HG03469 (cell line): ENCODE data around the gene CTDSPL2.
"Not testable (repeated sequence)": the region's sequence is repeated elsewhere in the genome, so short reads cannot be mapped to it uniquely, and the experiment has no call there.

Experiments
- ATAC-seq: cut with Tn5 transposase; IDR thresholded peaks from one replicate; pipeline ENCODE4 v1.9.1; 2021; ENCODE audit warnings: mild to moderate bottlenecking, moderate library complexity, moderate number of reproducible peaks; ENCODE audit not compliant: unreplicated experiment

The CTDSPL2 gene

DNA sequence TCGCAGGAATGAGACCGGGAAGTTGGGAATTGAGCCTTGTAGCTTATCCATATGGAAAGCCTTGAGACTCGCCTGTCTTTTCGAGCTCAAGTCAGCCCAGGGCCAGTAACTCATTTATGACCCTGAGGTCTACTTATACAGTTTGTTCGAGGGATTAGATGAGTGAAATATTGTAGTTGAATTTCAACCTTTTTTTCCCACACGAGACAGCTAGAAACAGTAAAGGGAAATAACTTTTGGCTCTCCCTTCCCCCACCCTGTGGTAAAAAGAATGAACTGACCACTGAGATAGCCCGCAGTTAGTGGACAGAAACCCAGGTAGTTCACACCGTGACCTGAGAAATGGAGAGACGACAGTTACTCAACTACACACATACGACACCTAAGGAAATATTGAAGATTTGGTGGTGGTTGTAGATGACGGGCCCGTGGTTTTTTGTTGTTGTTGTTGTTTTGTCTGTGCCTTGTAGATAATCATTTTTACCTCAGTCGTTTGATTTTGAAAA, 110.4 kb downstream of the CTDSPL2 start:
- ATAC-seq: no peak

GRCh38 chr15:44541282-44541958, 114.0 kb downstream of the CTDSPL2 start:
- ATAC-seq: no peak

- ATAC-seq: no peak
Observed at GRCh38 chr15:44542596-44542995, 115.2 kb downstream of the CTDSPL2 start.

DNA sequence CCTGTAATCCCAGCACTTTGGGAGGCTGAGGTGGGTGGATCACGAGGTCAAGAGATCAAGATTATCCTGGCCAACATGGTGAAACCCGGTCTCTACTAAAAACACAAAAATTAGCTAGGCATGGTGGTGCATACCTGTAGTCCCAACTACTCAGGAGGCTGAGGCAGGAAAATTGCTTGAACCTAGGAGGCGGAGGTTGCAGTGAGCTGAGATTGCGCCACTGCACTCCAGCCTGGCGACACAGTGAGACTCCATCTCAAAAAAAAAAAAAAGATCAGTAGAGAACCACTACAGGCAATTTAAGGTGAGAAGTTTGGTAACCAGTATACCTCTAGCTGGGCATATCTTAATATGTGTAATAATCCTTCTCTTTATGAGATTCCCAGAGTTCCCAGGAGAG, 117.3 kb downstream of the CTDSPL2 start:
- not testable (repeated sequence) for ATAC-seq

GRCh38 chr15:44545913-44546802, 118.7 kb downstream of the CTDSPL2 start:
- ATAC-seq: peak; percentile 64

- ATAC-seq: not testable (repeated sequence)
Observed at GRCh38 chr15:44549152-44549551, 121.7 kb downstream of the CTDSPL2 start.

GRCh38 chr15:44550256-44550655, 122.8 kb downstream of the CTDSPL2 start:
- no peak for ATAC-seq

DNA sequence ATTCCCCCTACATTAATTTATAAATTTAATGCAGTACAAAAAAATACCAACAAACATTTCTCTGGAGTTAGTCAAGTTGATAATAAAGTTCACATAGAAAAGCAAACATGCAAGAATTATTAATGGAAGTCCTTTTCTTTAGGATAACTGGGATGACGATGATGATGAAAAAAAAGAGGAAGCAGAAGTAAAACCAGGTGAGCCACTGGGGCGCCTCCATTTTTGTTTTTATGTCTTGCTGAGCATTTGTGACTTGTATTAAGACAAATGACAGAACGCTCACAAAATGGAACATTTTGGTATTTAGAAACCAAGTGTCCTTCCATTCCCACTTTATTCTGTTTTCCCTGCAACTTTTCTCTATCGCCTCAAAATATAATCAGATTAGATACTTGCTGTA, 123.3 kb downstream of the CTDSPL2 start:
- no peak for ATAC-seq

DNA sequence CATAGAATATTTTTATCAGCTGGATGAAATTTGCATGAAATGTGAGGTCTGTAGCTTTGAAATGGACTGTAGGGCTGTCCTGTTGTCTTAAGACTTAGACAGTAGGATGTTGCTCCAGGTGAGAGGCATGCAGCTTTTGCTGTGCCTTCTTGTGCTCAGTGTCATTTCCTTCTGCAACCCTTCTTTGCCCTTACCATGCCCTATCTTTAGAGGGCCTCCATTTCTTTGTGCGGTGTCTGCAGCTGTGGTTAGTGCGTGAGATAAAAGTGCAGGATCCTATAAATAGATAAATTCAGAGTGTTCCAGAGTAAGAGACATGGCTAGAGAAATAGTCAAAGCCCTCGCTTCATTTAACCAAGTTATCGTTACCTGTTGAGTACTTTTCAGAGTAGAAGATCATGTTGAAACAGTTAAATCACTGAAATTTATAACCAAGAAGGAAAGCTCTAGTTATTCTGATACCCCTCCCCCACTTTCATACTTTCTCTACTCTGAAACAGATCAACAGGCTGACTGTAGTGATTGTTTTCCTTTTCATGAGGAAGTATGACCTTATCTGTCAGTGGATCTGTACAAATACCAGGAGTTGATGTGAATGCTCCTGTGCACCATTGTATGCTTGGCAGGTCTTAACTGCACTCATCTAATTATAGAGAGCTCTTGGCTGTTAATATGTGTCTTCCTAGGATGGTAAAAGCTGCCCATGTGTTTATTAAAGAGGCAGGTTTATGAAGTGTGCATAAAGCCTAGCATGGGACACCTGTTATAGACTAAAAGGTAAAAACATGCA, 127.7 kb downstream of the CTDSPL2 start:
- no peak for ATAC-seq

GRCh38 chr15:44560926-44561325, 133.5 kb downstream of the CTDSPL2 start:
- not testable (repeated sequence) for ATAC-seq

GRCh38 chr15:44565387-44566154, 138.1 kb downstream of the CTDSPL2 start:
- no peak for ATAC-seq

GRCh38 chr15:44566155-44566540, 138.7 kb downstream of the CTDSPL2 start:
- ATAC-seq: no peak

DNA sequence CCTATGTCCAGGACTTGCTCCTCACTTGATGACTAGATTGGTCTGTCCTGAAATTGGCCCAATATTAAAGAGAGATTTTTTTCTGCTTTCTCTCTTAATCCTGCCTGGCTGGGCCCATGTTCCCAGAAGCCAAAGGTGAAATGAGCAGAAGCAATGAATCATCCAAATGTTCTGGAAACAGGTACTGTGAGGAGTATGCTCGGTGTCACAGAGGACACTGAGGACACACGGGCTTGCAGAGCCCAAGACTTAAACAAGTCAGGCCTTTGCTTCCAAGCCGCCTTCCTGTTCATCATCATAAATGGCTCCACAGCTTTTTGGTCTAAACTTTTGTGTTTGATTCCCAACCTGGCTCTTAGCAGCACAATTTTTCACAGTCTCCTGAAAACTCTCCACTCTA, 140.9 kb downstream of the CTDSPL2 start:
- no peak for ATAC-seq

DNA sequence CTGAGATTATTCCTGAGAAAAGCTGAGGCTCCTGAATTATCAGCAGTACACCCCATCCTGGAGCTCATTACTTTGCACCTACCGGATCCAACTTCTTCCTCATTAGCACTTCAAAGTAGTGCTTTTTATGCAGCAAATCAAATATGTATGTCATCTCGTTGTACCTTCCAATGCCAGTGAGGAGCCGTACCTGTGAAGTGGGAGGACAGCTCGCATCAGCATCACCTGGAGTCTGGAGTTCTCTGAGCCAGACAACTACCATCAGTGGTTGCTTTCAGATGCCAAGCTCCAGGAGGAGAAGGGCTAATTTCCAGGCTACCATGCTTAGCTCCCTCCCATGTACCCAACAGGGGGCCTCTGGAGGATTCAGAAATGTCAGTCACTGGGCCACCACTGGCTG, 141.9 kb downstream of the CTDSPL2 start:
- ATAC-seq: no peak

GRCh38 chr15:44570361-44570760, 142.9 kb downstream of the CTDSPL2 start:
- no peak for ATAC-seq

GRCh38 chr15:44573386-44573785, 146.0 kb downstream of the CTDSPL2 start:
- ATAC-seq: no peak

DNA sequence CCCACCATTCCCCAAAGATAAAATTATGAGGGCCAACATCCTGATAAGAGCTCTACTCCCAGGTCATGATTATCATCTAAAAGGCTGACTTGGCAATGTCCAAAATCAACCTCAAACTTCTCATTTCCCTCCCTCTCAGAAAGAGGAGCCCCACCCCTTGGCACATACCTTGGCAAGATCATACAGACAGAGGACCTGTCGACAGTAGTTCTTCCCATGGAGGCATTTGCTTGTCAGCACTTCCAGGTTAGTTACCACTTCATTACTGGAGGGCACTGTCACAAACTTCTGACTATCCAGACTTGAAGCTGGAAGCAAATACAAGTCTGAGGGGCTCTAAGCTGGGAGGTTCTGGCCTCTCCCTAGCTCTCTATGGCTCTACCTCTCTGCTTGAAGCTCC, 147.3 kb downstream of the CTDSPL2 start:
- ATAC-seq: no peak
